Measurements from ENCODE around the gene ULBP3.

- TF ChIP-seq CTCF (IDR thresholded peaks at IDR 0.05): no peak
- no peak for TF ChIP-seq POLR2AphosphoS5 (IDR thresholded peaks at IDR 0.05; ENCODE audit: low read depth, low read length)
- no peak for TF ChIP-seq EP300 (IDR thresholded peaks at IDR 0.05; ENCODE audit: borderline replicate concordance in 1 of 2, low read depth in 1 of 2, low read length in 1 of 2)
- TF ChIP-seq MAX (IDR thresholded peaks at IDR 0.05; ENCODE audit: low read depth): no peak
- no peak for TF ChIP-seq RAD21 (IDR thresholded peaks at IDR 0.05; ENCODE audit: low read length)
- TF ChIP-seq NRF1 (IDR thresholded peaks at IDR 0.05; ENCODE audit: low read depth, low read length): no peak
- no peak for TF ChIP-seq REST (IDR thresholded peaks at IDR 0.05; ENCODE audit: low read depth, low read length)
- TF ChIP-seq SMC3 (IDR thresholded peaks at IDR 0.05; ENCODE audit: low read depth, low read length): no peak
- no peak for TF ChIP-seq TAF1 (IDR thresholded peaks at IDR 0.05; ENCODE audit: borderline replicate concordance, low read depth, low read length)
- no peak for TF ChIP-seq MEF2A (IDR thresholded peaks at IDR 0.05; ENCODE audit: borderline replicate concordance, low read depth)
- no peak for TF ChIP-seq ELF1 (IDR thresholded peaks at IDR 0.05)
- no peak for TF ChIP-seq FOXM1 (IDR thresholded peaks at IDR 0.05; ENCODE audit: low read depth)
These were observed 14.9 kb upstream of the ULBP3 start for GRCh38 chr6:150083839-150084238.
